Liver (tissue), 3 donors: ENCODE data around the gene SLC13A1.
A peak's percentile ranks its signal among the peaks of the same experiment; 100 is the strongest.

Experiments used
- ATF3 ChIP-seq: IDR thresholded peaks from 2 replicates; pipeline ENCODE4 v1.6.1; 2016; ENCODE audit warnings: antibody characterized with exemption
- CTCF ChIP-seq: fragments of 150-350 bp; IDR thresholded peaks from 2 replicates; pipeline ENCODE4 v1.5.1; 2017; ENCODE audit warnings: improper control_type of control experiment, low read depth, low read length; ENCODE audit not compliant: missing input control
- EGR1 ChIP-seq, 2 donors: IDR thresholded peaks; 2 replicates each; pipeline ENCODE4 v1.6.1; 2016 to 2018; ENCODE audit warnings: antibody characterized with exemption in 2 of 2, low read depth in 2 of 2
- FOXA1 ChIP-seq: IDR thresholded peaks from 2 replicates; pipeline ENCODE4 v1.6.1; 2016; ENCODE audit warnings: antibody characterized with exemption
- HNF4G ChIP-seq: IDR thresholded peaks from 2 replicates; pipeline ENCODE4 v1.6.1; 2016; ENCODE audit warnings: antibody characterized with exemption
- MAX ChIP-seq: IDR thresholded peaks from 2 replicates; pipeline ENCODE4 v1.6.1; 2016; ENCODE audit warnings: antibody characterized with exemption
- RAD21 ChIP-seq, 2 donors: IDR thresholded peaks; 2 replicates each; pipeline ENCODE4 v1.6.1; 2016; ENCODE audit warnings: antibody characterized with exemption in 2 of 2, mild to moderate bottlenecking in 2 of 2
- REST ChIP-seq: IDR thresholded peaks from 2 replicates; pipeline ENCODE4 v1.6.1; 2016; ENCODE audit warnings: antibody characterized with exemption, mild to moderate bottlenecking
- SP1 ChIP-seq: IDR thresholded peaks from 2 replicates; pipeline ENCODE4 v1.6.1; 2018; ENCODE audit warnings: antibody characterized with exemption, mild to moderate bottlenecking
- TAF1 ChIP-seq: conservative IDR thresholded peaks from 2 replicates; pipeline ENCODE4 v1.6.1; 2016; ENCODE audit warnings: antibody characterized with exemption, mild to moderate bottlenecking
- YY1 ChIP-seq: IDR thresholded peaks from 2 replicates; pipeline ENCODE4 v1.6.1; 2016; ENCODE audit warnings: antibody characterized with exemption, mild to moderate bottlenecking
- donor health status: healthy.
- donor health status: healthy.

GRCh38 chr7:123208793-123209192, 9.0 kb upstream of the SLC13A1 start:
- TF ChIP-seq SP1 (no peak), CTCF (no peak), RAD21 (IDR thresholded peaks at IDR 0.05) (peak; percentile 23 to 26), YY1 (no peak), EGR1 (IDR thresholded peaks at IDR 0.05; ENCODE audit: low read depth in 2 of 2) (no peak), ATF3 (no peak), FOXA1 (no peak), MAX (no peak), TAF1 (no peak), HNF4G (no peak), REST (no peak)
